ENCODE data around the gene UGT1A8. TPM values are rescaled to one million over a fixed set of nuclear protein-coding genes. Genes with fewer than 3 reads are reported as not detected.

UGT1A8 gene
- total and polyA plus RNA-seq, 2 experiments from 2014 or later: 0.45 TPM; not detected in 1

- H3K9me2 ChIP-seq (ENCODE audit: insufficient read depth): no peaks in the 10 kb centered on the region
- peaks cover 2% of the 10 kb centered on the region for H3K27me3 Mint-ChIP-seq (ENCODE audit: insufficient read depth, low read depth, poor library complexity)
- no peaks in the 10 kb centered on the region for H4K20me1 ChIP-seq (replicated peaks; ENCODE audit: insufficient read depth)
- H3K4me3 ChIP-seq: no peak overlapping the region
- no peak overlapping the region for H3K27ac Mint-ChIP-seq
- no peak overlapping the region for H3K4me2 ChIP-seq
- no peak for TF ChIP-seq ZNF114 (CRISPR knock-in tag; IDR thresholded peaks at IDR 0.05)
- no peak for TF ChIP-seq ZNF462 (CRISPR knock-in tag; IDR thresholded peaks at IDR 0.05)
- TF ChIP-seq POLR2AphosphoS5 (IDR thresholded peaks at IDR 0.05; ENCODE audit: low read depth): no peak
- TF ChIP-seq ETS1 (IDR thresholded peaks at IDR 0.05): no peak
- H3K27me3 ChIP-seq (ENCODE audit: insufficient read depth): no peaks in the 10 kb centered on the region
- peaks cover 49% of the 10 kb centered on the region for H3K9me3 Mint-ChIP-seq
- no peaks in the 10 kb centered on the region for H3F3A ChIP-seq (replicated peaks; ENCODE audit: low read depth)
- no peaks in the 10 kb centered on the region for H3K36me3 ChIP-seq (ENCODE audit: insufficient read depth)
- H2AFZ ChIP-seq: no peak overlapping the region
- no peak overlapping the region for H3K4me3 Mint-ChIP-seq
- no peaks in the 10 kb centered on the region for H3K4me1 Mint-ChIP-seq
- H3K36me3 Mint-ChIP-seq (ENCODE audit: low read depth): peaks cover 16% of the 10 kb centered on the region
- no peak for DNase-seq (ENCODE audit: low spot score)
- H3K27ac ChIP-seq (ENCODE audit: low read depth): no peak overlapping the region
- no peak for ATAC-seq
- no peaks in the 10 kb centered on the region for H3K4me1 ChIP-seq (ENCODE audit: insufficient read depth)
- no peaks in the 10 kb centered on the region for H3K79me2 ChIP-seq (replicated peaks; ENCODE audit: insufficient read depth)
These were observed 129.2 kb downstream of the UGT1A8 start for GRCh38 chr2:233746475-233747282.

GRCh38 chr2:233747283-233747544, 129.8 kb downstream of the UGT1A8 start:
- peaks cover 54% of the 10 kb centered on the region for H3K9me3 Mint-ChIP-seq
- H3K27me3 Mint-ChIP-seq (ENCODE audit: insufficient read depth, low read depth, poor library complexity): peaks cover 2% of the 10 kb centered on the region
- no peaks in the 10 kb centered on the region for H3K79me2 ChIP-seq (replicated peaks; ENCODE audit: insufficient read depth)
- H3K4me1 Mint-ChIP-seq: no peaks in the 10 kb centered on the region
- no peaks in the 10 kb centered on the region for H3K36me3 ChIP-seq (ENCODE audit: insufficient read depth)
- H2AFZ ChIP-seq: no peak overlapping the region
- no peak for DNase-seq (ENCODE audit: low spot score)
- no peak overlapping the region for H3K4me3 Mint-ChIP-seq
- no peaks in the 10 kb centered on the region for H3K4me1 ChIP-seq (ENCODE audit: insufficient read depth)
- ATAC-seq: no peak
- H4K20me1 ChIP-seq (replicated peaks; ENCODE audit: insufficient read depth): no peaks in the 10 kb centered on the region
- H3K4me2 ChIP-seq: no peak overlapping the region
- no peaks in the 10 kb centered on the region for H3K9me2 ChIP-seq (ENCODE audit: insufficient read depth)
- no peak overlapping the region for H3K27ac ChIP-seq (ENCODE audit: low read depth)
- no peaks in the 10 kb centered on the region for H3K27me3 ChIP-seq (ENCODE audit: insufficient read depth)
- no peak overlapping the region for H3K4me3 ChIP-seq
- peaks cover 16% of the 10 kb centered on the region for H3K36me3 Mint-ChIP-seq (ENCODE audit: low read depth)
- H3F3A ChIP-seq (replicated peaks; ENCODE audit: low read depth): no peaks in the 10 kb centered on the region
- no peak overlapping the region for H3K27ac Mint-ChIP-seq
- TF ChIP-seq CTCF (conservative IDR thresholded peaks at IDR 0.05; ENCODE audit: low read depth in 2 of 2): no peak
